ENCODE data around the gene RTKN.

- TF ChIP-seq POLR2A (IDR thresholded peaks at IDR 0.05) = no peak
- TF ChIP-seq CTCF (IDR thresholded peaks at IDR 0.05) = no peak
These were observed 3.5 kb downstream of the RTKN start for GRCh38 chr2:74438248-74438647.

Measured in Peyer's patch (tissue), 4 donors.